Measurements from ENCODE around the gene TRMO.

Gene TRMO

DNA sequence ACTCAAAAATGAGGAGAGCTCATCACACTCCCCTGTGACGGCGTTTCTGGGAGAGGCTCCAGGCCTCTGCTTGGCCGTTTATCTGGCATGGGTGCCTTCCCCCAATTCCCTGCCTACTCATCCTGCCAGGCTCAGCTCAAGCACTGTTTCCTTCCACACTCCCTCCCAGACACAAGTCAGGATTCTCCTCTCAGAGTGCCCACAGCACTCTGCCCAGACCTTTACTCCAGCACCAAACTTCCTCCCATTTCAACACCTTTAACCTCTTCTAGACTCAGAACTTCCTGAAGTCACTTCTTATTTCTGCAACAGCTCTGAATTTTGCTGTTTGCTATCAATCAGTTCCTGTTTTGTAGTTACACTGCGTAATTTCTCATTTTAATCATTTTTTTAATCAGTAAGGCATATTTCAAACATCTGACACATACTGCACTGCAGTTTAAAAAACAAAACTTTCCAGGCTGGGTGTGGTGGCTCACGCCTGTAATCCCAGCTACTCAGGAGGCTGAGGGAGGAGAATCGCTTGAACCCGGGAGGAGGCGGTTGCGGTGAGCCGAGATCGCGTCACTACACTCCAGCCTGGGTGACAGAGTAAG, 16.0 kb downstream of the TRMO start:
- intact Hi-C loops (cut with DNase I): no loop called here

DNA sequence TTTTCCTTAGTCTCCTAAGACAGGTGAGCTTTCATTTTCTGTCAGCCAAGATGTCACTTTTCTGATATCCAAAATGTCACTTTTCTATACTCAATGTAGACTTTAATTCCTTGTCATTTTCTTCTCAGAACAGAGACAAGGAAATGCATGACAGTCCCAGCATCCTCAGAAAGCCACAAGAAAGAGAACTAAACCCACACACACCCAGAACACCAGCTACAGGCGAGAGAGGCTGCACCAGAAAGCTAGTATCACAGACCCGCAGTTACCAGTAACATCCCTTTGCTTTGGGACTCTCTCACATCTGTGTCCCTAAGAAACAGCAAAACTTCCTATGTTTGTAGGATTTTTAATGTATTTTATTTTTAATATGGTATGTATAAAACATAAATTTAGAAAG, 17.1 kb downstream of the TRMO start:
- DNase-seq: no peak
- intact Hi-C loops (cut with DNase I): no loop called here

More for the DNA sequence above, 16.0 kb downstream of the TRMO start:
- peak in 9 of 10 donors; percentile 13 to 92 (median 44) for DNase-seq

DNA sequence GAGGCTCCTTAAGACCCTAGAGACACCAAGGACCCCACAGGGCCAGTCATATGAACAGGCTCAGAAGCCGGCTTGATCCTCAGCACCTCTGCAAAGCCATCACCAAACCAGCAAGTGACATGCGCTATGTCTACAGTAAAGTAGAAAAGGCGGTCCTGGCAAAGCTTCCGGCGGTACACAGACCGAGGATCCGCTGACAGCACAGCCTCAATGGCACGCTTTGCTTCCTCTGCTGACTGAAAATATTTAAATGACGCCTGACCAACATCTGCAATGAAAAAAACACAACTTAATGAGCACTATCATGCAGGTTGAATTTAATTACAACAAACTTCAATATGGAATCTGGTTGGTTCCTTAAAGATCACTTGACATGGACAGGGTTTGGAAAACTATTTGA, 17.6 kb downstream of the TRMO start:
- DNase-seq: no peak
- intact Hi-C loops (cut with DNase I): no loop called here

DNA sequence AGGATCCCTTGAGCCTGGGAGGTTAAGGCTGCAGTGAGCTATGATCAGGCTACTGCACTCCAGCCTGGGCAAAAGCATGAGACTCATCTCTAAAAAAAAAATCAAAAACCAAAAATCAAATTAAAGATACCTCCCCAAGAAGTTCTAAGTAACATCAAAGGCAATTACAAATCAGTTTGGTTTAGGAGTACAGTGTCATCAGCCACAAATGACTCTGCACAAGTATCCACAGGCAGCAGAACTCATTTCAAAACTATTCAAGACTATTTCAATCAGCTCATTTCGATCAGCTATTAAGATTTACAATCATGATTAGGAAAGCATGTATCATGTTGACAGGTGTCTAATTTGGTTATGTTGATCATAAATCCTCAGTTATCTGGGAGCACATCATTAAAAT, 19.1 kb downstream of the TRMO start:
- intact Hi-C loops (cut with DNase I): no loop called here
- DNase-seq: no peak

DNA sequence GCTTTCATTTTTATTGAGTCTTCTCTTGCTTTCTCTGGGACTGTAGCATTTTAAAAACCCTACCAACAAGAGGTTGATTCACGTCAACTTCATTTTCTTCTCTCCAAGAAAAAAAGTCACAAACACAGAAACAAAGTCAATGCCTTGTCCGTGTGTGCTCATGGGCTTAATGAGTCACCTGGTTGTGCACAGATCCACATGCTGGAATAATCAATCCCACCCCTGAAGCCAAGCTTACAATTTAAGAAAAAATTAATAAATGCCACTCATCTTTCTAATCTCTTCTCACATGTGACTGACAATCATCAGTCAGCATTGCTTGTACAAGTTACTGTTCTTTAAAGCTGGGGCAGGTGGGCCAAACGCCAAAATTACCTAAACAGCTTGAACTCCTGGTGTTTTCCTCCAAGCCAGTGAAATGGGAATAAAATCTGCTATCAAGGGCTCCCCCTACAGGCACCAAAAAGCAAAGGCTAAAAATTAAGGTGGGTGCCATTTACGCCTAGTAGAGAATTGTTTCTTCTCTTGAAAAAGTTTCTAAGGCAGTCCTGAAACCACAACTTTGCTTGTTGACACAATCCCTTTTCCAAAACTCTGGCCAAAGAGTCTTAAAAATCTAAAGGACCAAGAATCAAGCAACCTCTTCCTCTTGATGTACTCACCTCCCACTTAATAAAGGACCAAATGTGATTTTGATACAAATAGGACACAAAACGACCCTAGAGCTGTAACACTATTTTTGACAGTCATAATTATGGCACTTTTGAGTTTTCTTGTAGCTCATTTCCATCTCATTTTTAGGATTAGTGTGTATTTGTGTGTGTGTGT, 21.3 kb downstream of the TRMO start:
- intact Hi-C loops (cut with DNase I): loop anchor here (1.0 kb wide), 1 partner anchor 191 kb away; no protein-coding TSS in a partner anchor
- DNase-seq: peak in 1 of 10 donors; percentile 20

DNA sequence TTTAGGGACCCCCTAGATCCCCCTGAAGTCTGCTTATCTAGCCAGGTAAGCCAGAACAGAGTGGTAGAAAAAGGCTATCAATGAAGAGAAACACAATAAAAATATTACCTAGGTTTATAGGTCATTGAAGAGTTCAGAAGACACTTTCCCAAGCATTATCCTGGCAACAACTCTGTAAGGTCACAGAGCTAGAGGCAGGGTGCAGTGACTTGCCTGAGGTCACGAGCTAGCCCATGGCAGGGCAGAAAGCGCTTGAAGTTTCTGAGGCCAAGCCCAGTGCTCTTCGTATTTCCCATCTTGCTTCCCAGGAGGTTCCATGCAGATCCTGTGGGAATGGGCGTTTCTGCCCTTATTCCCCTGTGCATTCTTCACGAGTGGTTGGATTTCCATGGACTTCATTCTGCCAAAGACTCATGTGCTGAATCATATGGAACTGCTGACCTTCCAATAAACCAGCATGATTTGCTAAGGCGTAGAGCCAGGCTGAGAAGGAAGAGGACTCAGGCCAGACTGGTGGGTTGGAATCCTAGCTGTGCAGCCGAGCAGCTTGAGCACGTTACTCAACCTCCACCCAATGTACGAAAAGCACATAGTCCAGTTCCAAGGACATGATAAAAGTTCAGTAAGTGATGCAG, 22.1 kb downstream of the TRMO start:
- intact Hi-C loops (cut with DNase I): no loop called here
- DNase-seq: no peak

DNA sequence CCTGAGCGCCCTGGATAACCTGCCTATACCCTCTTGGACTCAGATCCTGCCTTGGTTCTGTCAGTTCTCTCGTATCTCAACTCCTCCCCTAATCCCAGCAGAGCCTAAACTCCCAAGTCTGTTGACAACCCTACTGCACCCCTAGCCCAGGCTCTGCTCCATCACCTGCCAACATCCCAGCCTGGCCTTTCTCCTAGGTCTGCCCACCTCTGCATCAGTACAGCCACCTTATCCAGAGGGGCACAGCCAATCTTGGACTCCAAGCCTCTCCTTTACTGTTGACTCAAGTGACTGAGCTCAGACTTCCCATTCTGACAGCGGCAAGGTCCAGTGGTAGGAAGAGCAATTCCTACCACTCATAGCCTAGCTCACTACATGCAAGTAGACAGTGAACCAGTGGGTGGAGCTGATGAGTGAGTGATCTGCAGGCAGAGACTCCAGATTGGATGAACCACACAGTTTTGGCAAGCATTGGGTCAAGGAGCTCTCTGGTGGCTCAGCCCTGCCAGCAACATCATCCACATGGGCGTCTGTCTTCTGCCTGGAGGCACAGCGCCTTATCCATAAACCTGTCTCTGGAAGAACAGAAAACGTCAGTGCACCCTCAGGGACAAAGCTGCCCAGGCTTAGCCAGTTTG, 26.5 kb downstream of the TRMO start:
- DNase-seq: no peak
- intact Hi-C loops (cut with DNase I): no loop called here

DNA sequence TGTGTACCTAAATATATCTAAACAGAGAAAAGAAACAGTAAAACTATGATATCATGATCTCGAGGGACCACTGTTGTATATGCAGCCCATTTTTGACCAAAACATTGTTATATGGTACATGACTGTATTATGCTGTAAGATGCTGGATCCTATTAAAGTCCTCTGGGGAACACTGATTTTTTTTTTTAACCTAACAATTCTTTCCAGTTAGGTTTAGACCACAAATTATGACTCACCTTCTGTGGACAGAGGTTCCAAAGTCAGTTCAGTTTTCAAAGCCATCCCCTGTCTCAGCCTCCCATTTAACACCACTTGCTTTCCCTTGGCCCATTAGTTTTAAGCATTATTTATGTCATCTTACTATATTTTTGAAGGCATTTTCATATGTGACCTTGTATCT, 27.1 kb downstream of the TRMO start:
- intact Hi-C loops (cut with DNase I): no loop called here
- DNase-seq: no peak

DNA sequence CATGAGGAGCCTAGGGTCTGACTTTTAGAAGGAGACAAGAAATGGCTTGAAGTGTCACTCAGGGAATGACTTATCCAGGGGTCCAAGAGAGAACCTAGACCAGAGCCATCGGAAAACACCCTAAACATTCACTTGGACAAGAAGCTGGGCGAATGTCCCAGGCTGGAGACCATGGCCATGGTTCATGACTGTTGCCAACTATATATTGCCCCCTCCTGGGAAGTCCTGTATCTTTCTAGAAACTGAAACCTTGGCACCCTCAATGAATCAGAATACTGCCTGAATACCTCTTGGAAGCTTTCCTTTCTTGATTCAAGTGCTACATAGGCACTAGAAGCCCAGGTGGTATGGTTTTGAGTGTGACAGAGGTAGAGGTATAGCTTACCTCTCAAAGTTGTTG, 29.9 kb downstream of the TRMO start:
- no peak for DNase-seq
- intact Hi-C loops (cut with DNase I): no loop called here

DNA sequence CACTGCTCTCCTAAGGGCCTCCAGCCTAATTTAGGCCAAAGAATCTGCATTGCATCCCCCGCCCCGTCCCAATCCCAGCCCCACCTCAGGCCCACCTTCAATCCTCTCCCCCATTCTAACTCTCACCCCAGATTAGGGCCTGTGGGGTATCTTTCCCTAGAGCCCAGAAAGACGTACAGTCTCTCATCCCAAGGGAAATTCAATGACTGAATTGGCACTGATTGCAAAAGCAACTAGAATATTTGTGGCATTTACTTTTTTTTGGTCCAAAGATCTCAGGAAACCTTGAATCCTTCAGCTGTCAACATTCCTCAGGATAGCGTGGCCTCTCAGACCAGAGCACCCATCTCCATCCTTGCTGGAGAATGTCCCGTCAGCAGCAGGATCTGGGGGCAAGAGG, 30.6 kb downstream of the TRMO start:
- no peak for DNase-seq
- intact Hi-C loops (cut with DNase I): no loop called here

DNA sequence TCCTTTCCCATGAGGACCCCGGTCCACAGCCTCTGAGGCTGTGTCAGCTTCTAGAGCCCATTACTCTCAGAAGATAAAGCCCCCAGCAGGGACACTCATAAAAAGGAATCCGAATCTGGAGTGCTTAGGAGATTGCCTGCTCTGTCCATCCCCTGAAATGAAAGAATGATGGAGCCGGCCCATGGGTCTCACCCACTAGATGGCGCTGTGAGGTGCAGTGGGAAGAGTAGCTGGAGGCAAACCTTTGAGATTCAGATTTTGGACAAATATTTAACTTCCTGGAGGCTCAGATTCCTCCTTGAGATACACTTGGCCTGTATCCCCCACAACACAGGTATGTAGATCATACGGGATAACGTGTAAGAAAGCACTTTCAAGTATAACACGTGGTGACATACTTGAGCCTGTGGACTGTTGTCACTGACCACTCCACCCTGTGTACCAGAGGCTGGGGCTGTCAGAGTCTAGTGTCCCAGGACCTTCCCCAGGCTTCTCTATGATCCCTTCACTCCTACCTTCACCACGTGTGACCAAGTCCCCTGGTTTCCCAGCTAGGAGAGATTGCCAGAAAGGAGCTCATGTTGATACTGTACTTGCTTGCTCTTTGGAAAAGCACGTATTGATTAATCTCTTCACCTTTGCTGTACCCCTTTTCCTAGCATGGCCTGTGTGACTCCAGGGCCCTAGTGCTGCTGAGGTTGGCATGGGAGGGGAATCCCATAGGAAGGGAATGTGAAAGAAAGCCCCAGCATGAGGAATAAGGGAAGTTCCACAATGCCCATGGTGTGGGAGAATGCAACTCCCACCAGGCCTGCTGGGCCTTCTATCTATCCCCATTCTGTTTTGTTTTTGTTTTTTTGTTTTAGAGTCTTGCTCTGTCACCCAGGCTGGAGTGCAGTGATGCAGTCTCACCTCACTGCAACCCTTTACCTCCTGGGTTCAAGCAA, 32.1 kb downstream of the TRMO start:
- DNase-seq: peak in 1 of 10 donors; percentile 24

DNA sequence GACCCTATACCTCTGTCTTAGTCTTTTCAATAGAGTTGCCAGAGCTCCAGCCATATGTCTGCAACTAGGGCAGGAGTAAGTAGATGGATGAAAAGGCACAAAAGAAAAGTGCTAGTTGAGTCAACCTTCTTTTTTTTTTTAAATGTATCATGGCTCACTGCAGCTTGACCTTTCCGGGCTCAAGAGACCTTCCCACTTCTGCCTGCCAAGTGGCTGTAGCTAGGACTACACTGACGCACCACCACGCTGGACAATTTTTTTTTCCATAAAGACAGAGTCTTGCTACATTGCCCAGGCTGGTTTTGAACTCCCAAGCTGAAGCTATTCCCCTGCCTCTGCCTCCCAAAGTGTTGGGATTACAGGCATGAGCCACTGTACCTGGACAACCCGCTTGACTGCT, 42.0 kb downstream of the TRMO start:
- intact Hi-C loops (cut with DNase I): no loop called here
- DNase-seq: no peak

More for the DNA sequence above, 32.1 kb downstream of the TRMO start:
- intact Hi-C loops (cut with DNase I): no loop called here

DNA sequence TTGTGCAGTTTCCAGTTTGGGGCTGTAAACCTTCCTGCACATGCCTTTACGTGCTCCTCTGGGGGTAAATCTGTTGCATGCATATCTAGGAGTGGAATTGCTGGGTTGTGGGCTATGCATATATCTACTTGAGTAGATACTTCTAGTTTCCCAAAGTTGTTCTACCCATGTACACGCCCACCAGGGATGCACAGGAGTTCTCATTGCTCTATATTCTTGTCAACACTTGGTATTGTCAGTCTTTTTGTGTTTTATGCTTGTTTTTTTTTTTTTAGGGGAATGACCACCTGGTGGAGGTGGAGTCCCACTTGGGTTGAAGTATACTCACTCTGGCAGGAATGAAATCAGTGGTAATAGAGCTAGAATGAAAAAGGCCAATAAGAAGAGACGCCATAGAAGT, 46.2 kb downstream of the TRMO start:
- intact Hi-C loops (cut with DNase I): no loop called here
- DNase-seq: no peak

DNA sequence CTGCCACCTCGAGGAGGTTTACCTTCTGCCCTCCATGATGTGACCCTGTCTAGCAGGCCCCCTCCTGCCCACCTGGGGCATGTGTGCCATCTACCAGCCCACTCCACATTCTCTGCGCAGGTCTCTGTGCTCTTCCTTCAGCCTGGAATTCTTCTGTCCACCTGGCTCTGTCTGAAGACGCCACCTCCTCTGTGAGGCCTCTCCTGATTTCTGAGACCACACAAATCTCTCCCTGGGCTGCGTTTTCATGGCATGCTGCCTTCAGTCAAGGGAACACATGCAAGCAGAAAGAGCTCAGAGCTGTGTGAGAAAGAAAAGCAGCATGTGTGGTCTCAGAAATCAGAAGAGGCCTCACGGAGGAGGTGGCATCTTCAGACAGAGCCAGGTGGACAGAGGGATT, 47.2 kb downstream of the TRMO start:
- intact Hi-C loops (cut with DNase I): no loop called here

DNA sequence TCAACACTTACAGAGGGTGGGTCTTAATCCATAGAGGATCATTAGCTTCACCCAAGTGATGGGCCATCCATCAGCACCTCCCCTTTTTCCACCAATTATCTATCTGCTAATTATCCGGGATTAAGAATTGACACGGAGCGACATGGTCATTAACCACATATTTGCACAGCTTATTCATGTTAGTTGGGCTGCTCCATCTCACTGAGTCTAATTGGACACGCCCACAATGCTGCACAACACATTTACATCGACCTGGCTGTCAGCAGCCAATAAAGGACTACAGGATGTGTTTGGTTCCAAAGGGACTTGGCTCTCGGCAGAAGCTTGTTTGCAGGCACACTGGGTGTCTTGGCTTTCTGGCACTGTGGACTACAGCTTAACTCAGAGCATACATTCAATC, 47.7 kb downstream of the TRMO start:
- intact Hi-C loops (cut with DNase I): no loop called here
- DNase-seq: no peak

More for the DNA sequence above, 47.2 kb downstream of the TRMO start:
- DNase-seq: no peak

DNA sequence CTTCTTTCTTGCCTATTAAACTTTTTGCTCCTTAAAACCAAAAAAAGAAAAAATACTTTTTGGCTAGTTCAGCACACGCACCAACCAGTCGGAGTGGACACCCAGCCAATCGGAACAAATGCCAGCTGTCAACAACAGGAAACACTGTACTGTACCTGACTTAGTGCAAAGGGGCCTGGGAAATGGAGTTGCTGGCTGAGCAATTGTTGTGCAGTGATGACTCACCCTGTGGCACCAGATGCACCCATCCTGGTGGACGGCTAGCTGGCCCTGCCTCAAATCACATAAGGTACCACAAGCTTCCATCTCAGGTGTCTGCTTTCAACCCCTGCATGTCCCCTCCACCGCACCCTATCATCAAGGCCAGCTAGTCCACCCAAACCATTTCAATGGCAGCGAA, 48.4 kb downstream of the TRMO start:
- intact Hi-C loops (cut with DNase I): no loop called here
- no peak for DNase-seq

DNA sequence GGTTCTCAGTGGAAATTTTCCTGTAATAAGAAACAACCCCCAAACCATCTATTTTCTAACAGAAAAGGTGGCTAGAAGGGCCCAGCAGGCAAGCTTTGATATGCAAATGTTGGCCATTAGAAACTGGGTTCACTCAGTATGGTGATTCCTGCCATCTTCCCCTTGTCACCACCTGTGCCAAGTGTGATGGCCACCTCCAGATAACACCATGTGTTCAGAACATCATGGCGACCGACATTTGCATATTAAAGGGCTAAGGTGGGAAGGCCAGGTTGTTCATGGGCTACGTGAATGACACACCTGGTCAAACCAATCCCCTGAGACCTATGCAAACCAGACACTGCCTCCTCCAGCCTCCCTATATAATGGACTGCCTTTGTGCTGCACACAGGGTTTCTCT, 48.9 kb downstream of the TRMO start:
- no peak for DNase-seq
- intact Hi-C loops (cut with DNase I): no loop called here

DNA sequence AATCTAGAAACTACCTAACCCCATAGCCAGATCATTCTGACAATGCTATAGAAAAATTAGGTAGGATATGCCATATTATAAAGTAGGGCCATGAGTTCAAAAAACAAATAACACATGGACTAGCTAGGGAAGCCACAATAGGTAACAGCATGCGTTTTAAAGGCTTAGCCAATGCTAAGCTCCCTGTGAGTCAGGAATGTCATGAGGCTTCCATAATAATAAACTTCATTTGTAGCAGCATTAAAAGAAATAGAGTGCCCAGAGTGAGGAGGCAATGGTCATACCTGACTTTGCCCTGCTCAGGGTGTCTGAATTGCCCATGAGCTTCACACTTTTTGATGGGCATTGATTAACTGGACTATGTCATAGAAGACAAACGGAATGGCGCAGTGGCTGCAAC, 53.4 kb downstream of the TRMO start:
- no peak for DNase-seq
- intact Hi-C loops (cut with DNase I): no loop called here

DNA sequence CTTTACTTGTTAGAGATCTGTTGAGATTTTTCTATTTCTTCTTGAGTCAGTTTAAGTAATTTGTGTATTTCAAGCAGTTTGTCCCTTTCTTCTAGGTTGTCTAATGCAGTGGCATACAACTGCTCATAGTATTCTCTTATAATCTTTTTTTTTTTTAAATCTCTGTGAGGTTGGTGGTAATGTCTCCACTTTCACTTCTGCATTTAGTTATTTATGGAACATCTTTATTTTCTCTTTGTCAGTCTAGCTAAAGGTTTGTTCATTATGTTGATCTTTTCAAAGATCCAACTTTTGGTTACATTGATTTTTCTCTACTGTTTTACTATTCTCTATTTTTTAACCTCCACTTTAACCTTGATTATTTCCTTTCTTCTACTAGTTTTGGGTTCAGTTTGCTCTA, 55.5 kb downstream of the TRMO start:
- intact Hi-C loops (cut with DNase I): no loop called here
- no peak for DNase-seq

DNA sequence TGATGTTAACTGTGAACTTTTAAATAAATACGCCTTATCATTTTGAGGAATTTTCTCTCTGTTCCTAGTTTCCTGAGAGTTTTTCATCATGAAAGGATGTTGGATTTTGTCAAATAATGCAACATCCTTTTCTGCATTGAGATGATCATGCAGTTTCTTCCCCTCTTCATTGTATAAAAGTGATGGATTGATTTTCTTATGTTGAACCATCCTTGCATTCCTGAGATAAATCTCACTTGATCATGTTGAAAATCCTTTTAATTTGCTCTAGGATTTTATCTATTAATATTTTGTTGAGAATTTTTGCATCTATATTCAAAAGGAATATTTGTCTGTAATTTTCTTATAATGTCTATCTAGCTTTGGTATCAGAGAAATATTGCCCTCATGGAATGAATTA, 56.0 kb downstream of the TRMO start:
- intact Hi-C loops (cut with DNase I): no loop called here

More for the DNA sequence above, 56.0 kb downstream of the TRMO start:
- no peak for DNase-seq

Measured in posterior cingulate gyrus (tissue), 11 donors.